ENCODE data around the gene CCDC172. TPM values are rescaled to one million over a fixed set of nuclear protein-coding genes. Genes with fewer than 3 reads are reported as not detected.
"Not testable (repeated sequence)": the region's sequence is repeated elsewhere in the genome, so short reads cannot be mapped to it uniquely, and the experiment has no call there.

Gene CCDC172
- total RNA-seq, 1 experiment from 2014 or later = not detected

GRCh38 chr10:116331815-116332214 lies 7.6 kb downstream of the CCDC172 start:
- DNase-seq (ENCODE audit: low spot score) = no peak

GRCh38 chr10:116336866-116337265 lies 12.6 kb downstream of the CCDC172 start:
- DNase-seq (ENCODE audit: low spot score) = no peak

DNA sequence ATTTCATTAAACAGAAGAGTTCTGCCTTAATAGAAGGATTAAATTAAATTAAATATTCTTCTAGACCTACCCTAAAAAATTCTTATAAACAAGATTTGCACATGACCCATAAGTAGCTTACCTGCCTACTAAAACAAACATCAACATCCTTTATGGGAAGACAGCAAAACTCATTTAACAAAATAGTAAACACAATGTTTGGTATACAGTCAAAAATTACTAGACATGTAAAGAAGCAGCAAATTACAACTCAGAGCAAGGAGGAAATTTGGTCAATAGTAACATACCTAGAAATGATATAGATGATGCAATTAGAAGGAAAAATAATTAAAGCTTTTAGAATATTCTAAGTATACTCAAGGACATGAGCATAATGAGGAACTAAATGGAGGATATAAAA lies 27.9 kb downstream of the CCDC172 start:
- DNase-seq (ENCODE audit: low spot score) = no peak

DNA sequence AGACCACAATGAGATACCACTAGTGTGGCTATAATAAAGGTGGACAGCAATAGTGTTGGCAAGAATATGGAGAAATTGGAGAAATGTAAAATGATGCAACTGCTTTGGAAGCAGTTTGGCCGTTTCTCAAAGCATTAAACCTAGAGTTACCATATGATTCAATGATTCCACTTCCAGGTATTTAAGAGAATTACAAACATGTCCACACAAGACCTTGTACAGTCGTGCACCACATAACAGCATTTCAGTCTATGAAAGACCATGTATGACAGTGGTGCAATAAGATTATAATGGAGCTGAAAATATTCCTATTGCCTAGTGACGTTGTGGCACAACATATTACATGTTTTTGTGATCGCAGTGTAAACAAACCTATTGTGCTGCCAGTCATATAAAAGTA lies 29.6 kb downstream of the CCDC172 start:
- DNase-seq (ENCODE audit: low spot score) = no peak

DNA sequence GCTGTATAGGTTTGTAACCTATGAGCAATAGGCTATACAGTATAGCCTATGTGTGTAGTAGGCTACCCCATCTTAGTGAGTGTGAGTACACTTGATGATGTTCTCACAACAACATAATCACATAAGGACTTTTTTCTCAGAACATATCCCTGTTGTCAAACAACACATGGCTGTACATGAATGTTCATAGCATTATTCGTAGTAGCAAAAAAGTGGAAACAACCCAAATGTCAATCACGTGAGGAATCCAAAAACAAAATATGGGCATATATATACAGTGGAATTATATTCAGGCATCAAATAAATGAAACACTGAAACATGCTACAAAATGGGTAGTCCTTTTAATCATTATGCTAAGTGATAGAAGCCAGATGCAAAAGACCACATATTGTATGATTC lies 31.1 kb downstream of the CCDC172 start:
- no peak for DNase-seq (ENCODE audit: low spot score)

DNA sequence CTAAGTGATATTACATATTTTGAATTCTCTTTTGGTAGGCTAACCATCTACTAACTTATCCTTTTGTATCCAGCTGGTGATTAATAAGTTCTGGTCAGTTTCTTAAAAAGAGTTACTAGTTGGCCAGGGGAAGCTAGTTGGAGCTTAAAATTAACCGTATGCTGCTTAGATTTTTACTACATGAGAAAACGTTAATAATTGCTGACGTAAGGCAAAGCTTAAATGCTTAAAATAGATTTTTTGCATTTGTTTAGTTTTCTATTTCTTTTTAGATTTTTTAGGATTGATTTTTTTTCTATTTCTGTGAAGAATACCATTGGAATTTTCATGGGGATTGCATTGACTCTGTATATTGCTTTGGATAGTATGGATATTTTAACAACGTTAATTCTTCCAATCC lies 32.6 kb downstream of the CCDC172 start:
- DNase-seq (ENCODE audit: low spot score) = no peak

GRCh38 chr10:116364868-116365267 lies 40.6 kb downstream of the CCDC172 start:
- no peak for DNase-seq (ENCODE audit: low spot score)

GRCh38 chr10:116371737-116372136 lies 47.5 kb downstream of the CCDC172 start:
- no peak for DNase-seq (ENCODE audit: low spot score)

DNA sequence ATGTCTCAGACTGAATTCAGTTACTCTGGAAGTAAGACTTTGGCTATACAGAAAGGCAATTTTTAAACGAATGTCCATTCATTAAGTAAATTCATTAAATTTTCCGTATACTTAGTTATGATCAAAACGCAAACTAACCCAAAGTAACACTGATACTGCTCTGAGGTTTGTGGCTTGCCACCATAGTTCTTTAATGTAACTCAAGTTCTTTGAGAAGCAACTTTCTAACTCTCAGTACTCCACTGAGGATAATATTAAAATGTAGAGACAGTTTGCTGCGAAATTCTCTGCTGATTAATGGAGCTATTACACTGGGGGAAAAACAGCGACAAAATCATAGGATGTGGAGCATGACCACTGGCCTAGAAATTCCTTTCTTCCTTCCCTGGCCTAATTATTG lies 58.0 kb downstream of the CCDC172 start:
- no peak for DNase-seq (ENCODE audit: low spot score)

DNA sequence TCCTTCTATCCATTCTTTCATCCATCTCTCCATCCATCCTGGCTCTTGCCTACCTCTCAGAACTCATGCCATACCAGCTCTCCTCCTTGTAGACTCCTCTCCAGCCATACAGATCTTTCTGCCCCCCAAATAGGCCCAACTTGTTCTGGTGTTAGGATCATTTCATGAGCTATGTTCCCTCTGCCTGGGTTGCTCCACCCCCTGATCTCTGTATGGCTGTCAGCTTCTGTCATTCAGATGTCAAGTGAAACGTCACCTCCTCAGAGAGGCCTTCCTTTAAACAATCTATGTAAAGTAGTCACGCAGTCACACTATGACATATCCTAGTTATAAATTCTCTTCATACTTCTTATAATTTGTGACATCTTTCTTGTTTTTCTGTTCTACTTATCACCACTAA lies 61.1 kb downstream of the CCDC172 start:
- no peak for DNase-seq (ENCODE audit: low spot score)

- DNase-seq (ENCODE audit: low spot score) = peak; percentile 52
Observed at GRCh38 chr10:116385994-116386809, 62.0 kb downstream of the CCDC172 start.

DNA sequence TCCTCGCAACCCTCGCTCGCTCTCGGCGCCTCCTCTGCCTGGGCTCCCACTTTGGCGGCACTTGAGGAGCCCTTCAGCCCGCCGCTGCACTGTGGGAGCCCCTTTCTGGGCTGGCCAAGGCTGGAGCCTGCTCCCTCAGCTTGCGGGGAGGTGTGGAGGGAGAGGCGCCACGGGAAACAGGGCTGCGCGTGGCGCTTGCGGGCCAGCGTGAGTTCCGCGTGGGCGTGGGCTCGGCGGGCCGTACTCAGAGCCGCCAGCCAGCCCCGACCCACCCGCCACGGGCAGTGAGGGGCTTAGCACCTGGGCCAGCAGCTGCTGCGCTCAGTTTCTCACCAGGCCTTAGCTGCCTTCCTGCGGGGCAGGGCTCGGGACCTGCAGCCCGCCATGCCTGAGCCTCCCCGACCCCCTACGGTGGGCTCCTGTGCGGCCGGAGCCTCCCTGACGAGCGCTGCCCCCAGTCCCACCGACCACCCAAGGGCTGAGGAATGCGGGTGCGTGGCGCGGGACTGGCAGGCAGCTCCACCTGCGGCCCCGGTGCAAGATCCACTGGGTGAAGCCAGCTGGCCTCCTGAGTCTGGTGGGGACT lies 69.1 kb downstream of the CCDC172 start:
- not testable (repeated sequence) for DNase-seq (ENCODE audit: low spot score)

- DNase-seq (ENCODE audit: low spot score) = no peak
Observed at GRCh38 chr10:116395223-116395985, 71.2 kb downstream of the CCDC172 start.

DNA sequence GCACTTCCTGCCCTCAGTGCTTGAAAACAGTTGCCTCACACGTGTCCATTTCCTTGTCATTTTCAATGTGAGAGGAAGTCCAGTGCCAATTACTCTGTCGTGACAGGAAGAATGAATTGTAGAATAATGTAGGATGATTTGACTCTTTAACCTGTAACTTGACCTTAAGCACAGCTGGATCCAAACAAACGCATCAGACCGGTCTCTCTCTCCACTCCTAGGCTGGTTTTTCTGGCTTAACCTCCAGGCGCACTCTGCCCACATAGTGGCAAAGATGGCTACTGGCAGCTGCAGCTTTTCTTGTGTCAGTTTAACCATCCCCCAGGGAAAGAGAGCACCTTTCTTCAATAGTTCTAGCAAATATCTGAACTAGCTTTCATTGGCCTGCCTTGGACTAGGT lies 74.0 kb downstream of the CCDC172 start:
- no peak for DNase-seq (ENCODE audit: low spot score)

DNA sequence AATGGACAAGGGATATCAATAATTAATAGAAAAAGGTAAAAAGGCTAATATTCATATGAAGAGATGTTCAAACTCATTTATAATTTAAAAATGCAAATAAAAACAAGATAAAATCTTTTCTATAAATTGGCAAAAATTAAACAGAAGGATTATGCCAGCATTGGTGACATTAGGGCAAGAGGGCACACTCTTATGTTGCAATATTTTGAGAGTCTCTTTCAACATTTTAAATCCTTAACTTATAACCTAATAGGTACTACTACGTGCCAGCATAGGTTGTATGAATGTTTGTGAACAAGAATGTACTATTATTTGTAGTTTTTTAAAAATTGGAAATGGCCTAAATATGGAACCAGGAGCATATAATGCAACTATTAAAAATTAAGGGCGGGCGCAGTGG lies 78.6 kb downstream of the CCDC172 start:
- no peak for DNase-seq (ENCODE audit: low spot score)

- DNase-seq (ENCODE audit: low spot score) = no peak
Observed at GRCh38 chr10:116403740-116404250, 79.5 kb downstream of the CCDC172 start.

GRCh38 chr10:116408719-116409118 lies 84.5 kb downstream of the CCDC172 start:
- DNase-seq (ENCODE audit: low spot score) = no peak

GRCh38 chr10:116410351-116410750 lies 86.1 kb downstream of the CCDC172 start:
- no peak for DNase-seq (ENCODE audit: low spot score)

- no peak for DNase-seq (ENCODE audit: low spot score)
Observed at GRCh38 chr10:116417821-116418220, 93.6 kb downstream of the CCDC172 start.

GRCh38 chr10:116418389-116418788 lies 94.1 kb downstream of the CCDC172 start:
- no peak for DNase-seq (ENCODE audit: low spot score)

DNA sequence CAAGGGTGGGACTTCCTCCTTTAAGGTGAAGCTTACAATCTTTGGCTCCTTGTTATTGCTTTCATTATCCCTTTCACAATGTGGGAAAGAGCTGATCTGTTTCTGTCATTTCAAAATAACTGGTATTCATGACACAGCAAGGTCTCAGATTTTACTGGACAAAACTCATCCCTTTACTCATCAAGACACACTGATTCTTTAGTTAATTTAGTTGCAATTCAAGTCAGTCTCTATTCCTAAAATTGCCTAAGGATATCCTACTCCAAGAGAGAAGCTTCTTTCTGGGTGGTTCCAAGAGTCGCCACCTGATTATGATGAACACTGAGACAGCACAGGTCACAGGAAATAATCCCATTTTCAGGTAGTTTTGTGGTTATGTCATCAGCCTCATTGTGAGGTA lies 97.6 kb downstream of the CCDC172 start:
- DNase-seq (ENCODE audit: low spot score) = no peak

DNA sequence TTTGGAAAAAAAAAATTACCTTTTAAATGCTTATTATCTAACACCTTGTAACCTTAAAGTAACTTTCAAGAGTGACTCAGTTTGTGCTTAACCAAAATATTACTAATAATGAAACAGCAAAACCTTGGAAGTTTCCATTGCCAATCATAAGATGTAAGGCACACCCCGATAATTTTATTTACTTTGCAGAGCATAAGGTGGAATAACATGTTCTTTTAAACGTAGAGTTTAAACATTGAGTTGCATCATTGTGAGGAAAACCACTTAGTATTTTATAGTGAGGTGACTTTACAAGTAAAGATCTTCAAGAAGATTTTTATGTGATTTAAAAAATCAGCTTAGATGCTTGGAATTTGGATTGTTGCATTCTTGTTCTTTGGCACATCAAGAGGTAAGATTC lies 103.4 kb downstream of the CCDC172 start, which contains the start of gene PNLIPRP3:
PNLIPRP3 (plus strand) TSS at position 177 of the 400 bp plus-strand sequence; CDS start at position 343, 166 bp downstream.
- DNase-seq (ENCODE audit: low spot score) = no peak

All from HT-29 (cell line).